ENCODE data around the gene NCAPG2. TPM values are rescaled to one million over a fixed set of nuclear protein-coding genes. Genes with fewer than 3 reads are reported as not detected.

NCAPG2 gene
- total RNA-seq, 1 donor: 35.0 TPM

GRCh38 chr7:158582089-158582456 is 122.5 kb downstream of the NCAPG2 start:
- no peak for TF ChIP-seq CTCF (IDR thresholded peaks at IDR 0.05; ENCODE audit: insufficient read depth, low read length)
- H3K4me3 ChIP-seq (ENCODE audit: low read depth, low read length): no peak overlapping the region
- DNase-seq (ENCODE audit: low read depth): no peak

- no peak for DNase-seq (ENCODE audit: low read depth)
- no peak overlapping the region for H3K4me3 ChIP-seq (ENCODE audit: low read depth, low read length)
- no peak for TF ChIP-seq CTCF (IDR thresholded peaks at IDR 0.05; ENCODE audit: insufficient read depth, low read length)
Measured at GRCh38 chr7:158581440-158582088, 123.0 kb downstream of the NCAPG2 start.

Small RNAs within 50 kb of the gene (small RNA-seq; reads per million reads assigned to genes)
- gene MIR5707 (not detected), gene THAP5P1 (not detected)

Other genes starting within 250 kb of the NCAPG2 start
- 0.09 and 2.5 TPM in 2 replicates for gene PTPRN2, start 117.0 kb downstream of the NCAPG2 start, total RNA-seq (ENCODE audit: low replicate concordance)
- gene ESYT2, start 124.7 kb upstream of the NCAPG2 start, total RNA-seq (ENCODE audit: low replicate concordance): 69.0 and 105 TPM in 2 replicates
- gene DYNC2I1, start 151.8 kb upstream of the NCAPG2 start, total RNA-seq (ENCODE audit: low replicate concordance): 6.1 and 34.6 TPM in 2 replicates